ENCODE measurements around the gene CNTNAP3B. TPM values are rescaled to one million over a fixed set of nuclear protein-coding genes. Genes with fewer than 3 reads are reported as not detected.
"Not testable (repeated sequence)": the region's sequence is repeated elsewhere in the genome, so short reads cannot be mapped to it uniquely, and the experiment has no call there.

CNTNAP3B gene
- 0.12 TPM for total RNA-seq (2013)
- not detected for polyA plus RNA-seq
- polyA minus RNA-seq = 0.14 TPM in 1 of 2 replicates, not detected in the other
- 0 to 1.0 (median 0) reads per million in 11 experiments for total RNA-seq

DNA sequence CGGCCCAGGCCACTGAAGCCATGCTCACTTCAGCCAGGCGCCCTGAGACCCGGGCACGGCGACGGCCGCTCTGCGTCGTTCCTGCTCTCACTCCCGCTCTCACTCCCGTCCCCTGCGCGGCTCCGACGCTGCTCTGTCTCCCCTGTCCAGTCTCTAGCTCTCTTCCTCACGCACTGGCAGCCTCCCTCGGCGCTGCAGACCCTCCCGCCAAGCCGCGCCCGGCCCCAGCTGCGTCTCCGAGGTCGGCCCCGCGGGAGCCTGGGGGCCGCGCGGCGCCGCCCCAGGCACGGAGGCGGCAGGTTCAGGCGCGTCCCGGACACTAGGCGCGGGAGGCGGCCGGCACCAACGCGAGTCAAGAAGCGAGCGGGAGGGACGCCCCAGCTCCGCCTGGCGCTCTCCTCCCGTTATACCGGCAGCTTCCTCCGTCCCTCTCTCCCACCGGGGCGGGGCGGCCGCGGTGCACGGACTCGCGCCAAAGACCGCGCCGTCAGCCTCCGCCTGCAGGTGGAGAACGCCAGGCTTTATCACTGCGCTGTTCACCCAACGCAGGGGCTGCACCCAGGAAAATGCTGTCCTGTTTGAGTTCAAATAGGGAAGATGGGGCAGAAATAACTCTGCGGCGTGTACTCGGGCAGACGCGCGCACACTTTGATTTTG, at the start of gene CNTNAP3B:
CNTNAP3B (minus strand) TSS at position 354 of the 657 bp plus-strand sequence; CDS start at position 22, 332 bp downstream.
- H4K20me1 ChIP-seq (ENCODE audit: insufficient read depth, low read length); H3K4me1 Mint-ChIP-seq; H3K27ac ChIP-seq (ENCODE audit: low read depth in 1 of 2, low read length in 2 of 2); intact Hi-C loops (cut with micrococcal nuclease); H3K9me3 Mint-ChIP-seq; H3K9me3 ChIP-seq (replicated peaks in 1 of 2; ENCODE audit: control insufficient read depth in 1 of 2, insufficient read depth in 1 of 2, low read length in 2 of 2); H3K4me3 Mint-ChIP-seq; H3K4me2 ChIP-seq (replicated peaks; ENCODE audit: extremely low read depth, low read length, poor library complexity, severe bottlenecking); H3K27ac Mint-ChIP-seq; H2AFZ ChIP-seq (ENCODE audit: insufficient read depth, low read depth, low read length, poor library complexity, severe bottlenecking); H3K9ac ChIP-seq (ENCODE audit: insufficient read depth, low read length, poor library complexity, severe bottlenecking); H3K4me3 ChIP-seq (replicated peaks in 1 of 3; ENCODE audit: low read depth in 2 of 3, low read length in 3 of 3); H3K36me3 ChIP-seq (replicated peaks in 1 of 2; ENCODE audit: control insufficient read depth in 1 of 2, insufficient read depth in 2 of 2, low read length in 2 of 2); H3K79me2 ChIP-seq (ENCODE audit: insufficient read depth, low read length); DNase-seq; H3K36me3 Mint-ChIP-seq; H3K4me1 ChIP-seq (ENCODE audit: control insufficient read depth in 1 of 2, insufficient read depth in 2 of 2, low read length in 2 of 2): not testable (repeated sequence)
- 0% methylated on average over 20 of the region's 72 CpGs for WGBS (ENCODE audit: insufficient coverage)
- peaks cover 0 to 11% of the 10 kb centered on the region in 2 donors for H3K27me3 ChIP-seq (ENCODE audit: control insufficient read depth in 2 of 2, insufficient read depth in 2 of 2, low read length in 2 of 2)
- peaks cover 16 to 26% (median 16%) of the 10 kb centered on the region in 3 donors for H3K27me3 Mint-ChIP-seq (ENCODE audit: low read depth in 3 of 3)

DNA sequence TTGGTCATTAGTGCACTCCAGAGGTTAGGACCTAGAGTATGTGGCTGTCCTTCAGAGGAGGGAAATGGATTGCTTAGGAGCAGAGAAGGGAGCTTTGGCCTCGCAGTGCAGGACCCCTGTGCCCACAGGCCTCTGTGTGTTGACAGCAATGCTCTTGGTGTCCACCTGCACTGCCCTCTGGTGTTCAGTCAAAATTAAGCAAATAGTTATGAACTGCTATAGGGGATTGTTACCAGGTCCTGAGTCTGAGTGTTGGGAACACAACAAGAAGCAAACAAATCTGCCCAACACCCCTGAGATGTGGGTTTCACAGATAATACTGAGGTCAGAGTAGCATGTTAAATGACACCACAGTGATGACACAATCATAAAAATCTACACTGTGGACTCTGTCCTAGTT, 31.1 kb upstream of the CNTNAP3B start:
- H3K9ac ChIP-seq (ENCODE audit: insufficient read depth, low read length, poor library complexity, severe bottlenecking); H3K27me3 Mint-ChIP-seq (ENCODE audit: low read depth in 3 of 3); DNase-seq; intact Hi-C loops (cut with micrococcal nuclease); H3K79me2 ChIP-seq (ENCODE audit: insufficient read depth, low read length); H2AFZ ChIP-seq (ENCODE audit: insufficient read depth, low read depth, low read length, poor library complexity, severe bottlenecking); H3K4me1 ChIP-seq (ENCODE audit: control insufficient read depth in 1 of 2, insufficient read depth in 2 of 2, low read length in 2 of 2); H3K4me3 ChIP-seq (replicated peaks in 1 of 3; ENCODE audit: low read depth in 2 of 3, low read length in 3 of 3); H3K27ac ChIP-seq (ENCODE audit: low read depth in 1 of 2, low read length in 2 of 2); H3K36me3 ChIP-seq (replicated peaks in 1 of 2; ENCODE audit: control insufficient read depth in 1 of 2, insufficient read depth in 2 of 2, low read length in 2 of 2); H4K20me1 ChIP-seq (ENCODE audit: insufficient read depth, low read length); H3K4me3 Mint-ChIP-seq; H3K4me2 ChIP-seq (replicated peaks; ENCODE audit: extremely low read depth, low read length, poor library complexity, severe bottlenecking); H3K4me1 Mint-ChIP-seq; H3K9me3 Mint-ChIP-seq; H3K27me3 ChIP-seq (ENCODE audit: control insufficient read depth in 2 of 2, insufficient read depth in 2 of 2, low read length in 2 of 2); H3K9me3 ChIP-seq (replicated peaks in 1 of 2; ENCODE audit: control insufficient read depth in 1 of 2, insufficient read depth in 1 of 2, low read length in 2 of 2); H3K36me3 Mint-ChIP-seq; H3K27ac Mint-ChIP-seq: not testable (repeated sequence)
- no CpG with 5 or more reads among the region's 1 CpG for WGBS (ENCODE audit: insufficient coverage)

DNA sequence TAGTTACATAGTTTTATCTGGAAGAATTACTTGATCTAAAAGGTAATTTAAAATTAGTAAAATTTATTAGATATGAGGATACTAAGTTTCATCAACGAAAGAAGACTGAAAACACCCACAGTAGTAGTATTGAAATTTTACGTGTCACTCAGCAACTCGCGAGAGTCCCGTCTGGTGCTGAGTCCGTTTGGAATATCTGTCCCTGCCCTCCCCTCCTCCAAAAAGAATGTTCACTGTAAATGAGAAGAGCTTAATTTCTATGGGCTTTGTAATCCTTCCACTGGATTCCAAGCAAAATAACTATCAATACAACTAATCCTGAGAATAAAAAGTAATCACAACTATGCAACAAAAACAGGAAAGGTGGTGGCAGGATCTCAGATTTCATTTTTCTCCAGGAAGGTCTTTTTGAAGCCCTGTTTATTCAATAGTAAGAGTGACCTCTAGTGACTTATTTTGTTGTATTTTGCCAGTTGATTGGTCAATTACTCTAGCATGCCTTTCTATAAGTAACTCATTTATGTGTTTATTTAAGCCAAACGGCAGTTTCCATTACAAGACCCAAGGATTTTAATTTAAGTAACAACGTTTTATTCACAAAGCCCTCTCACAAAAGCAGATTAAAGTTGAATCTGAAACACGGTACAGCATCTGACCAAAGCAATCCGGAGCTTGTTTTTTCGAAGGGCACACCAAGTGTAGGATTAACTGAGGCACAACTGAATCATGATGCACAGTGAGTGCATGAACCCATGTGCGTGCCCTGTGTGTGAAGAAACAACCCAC, 2.0 kb downstream of the CNTNAP3B start:
- H3K9ac ChIP-seq (ENCODE audit: insufficient read depth, low read length, poor library complexity, severe bottlenecking); H3K27ac Mint-ChIP-seq; H3K9me3 Mint-ChIP-seq; H3K4me1 ChIP-seq (ENCODE audit: control insufficient read depth in 1 of 2, insufficient read depth in 2 of 2, low read length in 2 of 2); H3K27ac ChIP-seq (ENCODE audit: low read depth in 1 of 2, low read length in 2 of 2); H3K36me3 ChIP-seq (replicated peaks in 1 of 2; ENCODE audit: control insufficient read depth in 1 of 2, insufficient read depth in 2 of 2, low read length in 2 of 2); H3K36me3 Mint-ChIP-seq; H4K20me1 ChIP-seq (ENCODE audit: insufficient read depth, low read length); H3K4me2 ChIP-seq (replicated peaks; ENCODE audit: extremely low read depth, low read length, poor library complexity, severe bottlenecking); H3K4me1 Mint-ChIP-seq; H3K9me3 ChIP-seq (replicated peaks in 1 of 2; ENCODE audit: control insufficient read depth in 1 of 2, insufficient read depth in 1 of 2, low read length in 2 of 2); H2AFZ ChIP-seq (ENCODE audit: insufficient read depth, low read depth, low read length, poor library complexity, severe bottlenecking); H3K79me2 ChIP-seq (ENCODE audit: insufficient read depth, low read length); intact Hi-C loops (cut with micrococcal nuclease); DNase-seq; H3K4me3 ChIP-seq (replicated peaks in 1 of 3; ENCODE audit: low read depth in 2 of 3, low read length in 3 of 3): not testable (repeated sequence)
- WGBS (ENCODE audit: insufficient coverage) = 33% methylated on average over 4 of the region's 12 CpGs
- Mint-ChIP-seq H3K27me3 (ENCODE audit: low read depth in 3 of 3) (peaks cover 16 to 25% (median 16%) of the 10 kb centered on the region in 3 donors), H3K4me3 (peak overlapping the region in 1 of 2 donors; percentile 70)
- peaks cover 0 to 11% of the 10 kb centered on the region in 2 donors for H3K27me3 ChIP-seq (ENCODE audit: control insufficient read depth in 2 of 2, insufficient read depth in 2 of 2, low read length in 2 of 2)

DNA sequence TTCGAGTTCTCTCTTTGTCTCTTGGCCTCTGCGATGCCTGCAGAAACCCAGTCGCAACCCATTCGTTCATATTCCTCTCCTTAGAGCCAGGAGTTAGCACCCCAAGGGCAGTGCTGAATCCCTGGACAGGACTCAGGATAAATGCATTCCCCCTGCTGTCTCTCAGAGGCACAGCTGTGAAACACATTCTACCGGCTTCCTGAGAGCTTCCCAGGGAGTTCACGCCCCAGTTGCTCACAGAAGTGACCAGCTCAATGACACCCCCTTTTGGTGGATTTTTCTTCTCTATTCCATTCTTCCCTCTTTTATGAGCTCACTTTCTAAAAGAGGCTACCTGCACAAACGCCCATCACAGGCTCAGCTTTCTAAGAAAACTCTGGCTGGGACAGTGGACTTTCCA, 8.2 kb downstream of the CNTNAP3B start:
- H3K4me3 ChIP-seq (replicated peaks in 1 of 3; ENCODE audit: low read depth in 2 of 3, low read length in 3 of 3); H3K9me3 Mint-ChIP-seq: not testable (repeated sequence)
- no CpG with 5 or more reads among the region's 7 CpGs for whole genome bisulfite sequencing (ENCODE audit: insufficient coverage)

More for the DNA sequence above, 8.2 kb downstream of the CNTNAP3B start:
- H3K27ac ChIP-seq (ENCODE audit: low read depth in 1 of 2, low read length in 2 of 2); DNase-seq; H3K36me3 ChIP-seq (replicated peaks in 1 of 2; ENCODE audit: control insufficient read depth in 1 of 2, insufficient read depth in 2 of 2, low read length in 2 of 2); intact Hi-C loops (cut with micrococcal nuclease); H3K4me2 ChIP-seq (replicated peaks; ENCODE audit: extremely low read depth, low read length, poor library complexity, severe bottlenecking); H3K27me3 Mint-ChIP-seq (ENCODE audit: low read depth in 3 of 3); H3K4me1 ChIP-seq (ENCODE audit: control insufficient read depth in 1 of 2, insufficient read depth in 2 of 2, low read length in 2 of 2); H2AFZ ChIP-seq (ENCODE audit: insufficient read depth, low read depth, low read length, poor library complexity, severe bottlenecking); H3K27me3 ChIP-seq (ENCODE audit: control insufficient read depth in 2 of 2, insufficient read depth in 2 of 2, low read length in 2 of 2); H3K27ac Mint-ChIP-seq; H3K4me3 Mint-ChIP-seq; H3K79me2 ChIP-seq (ENCODE audit: insufficient read depth, low read length); H3K9me3 ChIP-seq (replicated peaks in 1 of 2; ENCODE audit: control insufficient read depth in 1 of 2, insufficient read depth in 1 of 2, low read length in 2 of 2); H3K9ac ChIP-seq (ENCODE audit: insufficient read depth, low read length, poor library complexity, severe bottlenecking); H3K36me3 Mint-ChIP-seq; H3K4me1 Mint-ChIP-seq; H4K20me1 ChIP-seq (ENCODE audit: insufficient read depth, low read length): not testable (repeated sequence)

Data from CD14-positive monocyte (primary cell).